Fibroblast of lung (primary cell): ENCODE data around the gene PROSER1. TPM values are rescaled to one million over a fixed set of nuclear protein-coding genes. Genes with fewer than 3 reads are reported as not detected.

Source experiments
- DNase-seq, 2 donors: peaks; one replicate each; pipeline versions ENCODE4 v3.0.0 to v3.0.0-alpha.2; 2010; ENCODE audit warnings: low read depth in 2 of 2
- H2AFZ ChIP-seq: 2 replicates; pipeline ENCODE4 v1.5.1; 2012; ENCODE audit warnings: low read length, control low read depth, inconsistent platforms
- H3K27ac ChIP-seq: 2 replicates; pipeline ENCODE4 v1.5.1; 2011; ENCODE audit warnings: low read length, control low read depth; ENCODE audit not compliant: insufficient read depth
- H3K27me3 ChIP-seq: 2 replicates; pipeline ENCODE4 v1.5.1; 2011; ENCODE audit warnings: mild to moderate bottlenecking, low read length; ENCODE audit not compliant: control insufficient read depth, insufficient read depth
- H3K36me3 ChIP-seq: 2 replicates; pipeline ENCODE4 v1.5.1; 2011; ENCODE audit warnings: low read length; ENCODE audit not compliant: control insufficient read depth, insufficient read depth
- H3K4me1 ChIP-seq: 2 replicates; pipeline ENCODE4 v1.5.1; 2011; ENCODE audit warnings: low read length; ENCODE audit not compliant: control insufficient read depth, insufficient read depth; ENCODE audit errors: extremely low read depth
- H3K4me2 ChIP-seq: 2 replicates; pipeline ENCODE4 v1.5.1; 2011; ENCODE audit warnings: low read length, control low read depth; ENCODE audit not compliant: insufficient read depth; ENCODE audit errors: extremely low read depth
- H3K4me3 ChIP-seq, 4 experiments: fragments of 200-600 bp in 1 of 4; sonication (generic) in 1 of 4; replicated peaks in 1 of 4; 2 replicates each; pipeline ENCODE4 v1.5.1; 2011 to 2016; ENCODE audit warnings: low read length in 4 of 4, low read depth in 3 of 4, mild to moderate bottlenecking in 3 of 4, control low read depth in 2 of 4, inconsistent platforms in 1 of 4, mixed read lengths in 1 of 4; ENCODE audit not compliant: insufficient read depth in 1 of 4; ENCODE audit errors: control extremely low read depth in 1 of 4
- H3K79me2 ChIP-seq: 2 replicates; pipeline ENCODE4 v1.5.1; 2012; ENCODE audit warnings: mild to moderate bottlenecking, low read length, inconsistent platforms; ENCODE audit not compliant: control insufficient read depth, insufficient read depth
- H3K9ac ChIP-seq: 2 replicates; pipeline ENCODE4 v1.5.1; 2011; ENCODE audit warnings: mild to moderate bottlenecking, low read length, control low read depth; ENCODE audit not compliant: insufficient read depth
- H3K9me3 ChIP-seq: 2 replicates; pipeline ENCODE4 v1.5.1; 2012; ENCODE audit warnings: low read depth, low read length; ENCODE audit not compliant: control insufficient read depth, insufficient read depth
- H4K20me1 ChIP-seq: 2 replicates; pipeline ENCODE4 v1.5.1; 2011; ENCODE audit warnings: low read length; ENCODE audit not compliant: control insufficient read depth, insufficient read depth; ENCODE audit errors: extremely low read depth
- EZH2 ChIP-seq: IDR thresholded peaks from 2 replicates; pipeline ENCODE4 v1.5.1; 2012; ENCODE audit warnings: low read length, control low read depth, mild to moderate bottlenecking; ENCODE audit errors: missing control alignments
- polyA plus RNA-seq, 2 donors: library from polyadenylated mRNA; depleted of rRNA in 1 of 2; stranded (reverse) in 1 of 2; unstranded in 1 of 2; fragments of >200 nt; gene quantifications; 2 replicates each; pipeline ENCODE4 v1.2.1, GENCODE V29; 2011 to 2012; ENCODE audit warnings: missing spikeins in 1 of 2
- total RNA-seq: library from RNA; depleted of rRNA; stranded (reverse); fragments of >200 nt; gene quantifications from 2 replicates; pipeline ENCODE4 v1.2.1, GENCODE V29; 2014
- TF ChIP-seq, protein P1 (sequence below), 2 donors: IDR thresholded peaks in 1 of 2; conservative IDR thresholded peaks in 1 of 2; 1 replicate in 1 of 2; 2 replicates in 1 of 2; pipeline ENCODE4 v1.5.1; 2011 to 2012; ENCODE audit warnings: low read length in 2 of 2, control low read depth in 1 of 2, inconsistent platforms in 1 of 2, low read depth in 1 of 2, mild to moderate bottlenecking in 1 of 2

Gene PROSER1
- total and polyA plus RNA-seq, 2 donors (not counting 1 experiment from before 2014, with no cell fraction given): 9.5 to 13.9 TPM

- no peak overlapping the region for H2AFZ ChIP-seq
- H4K20me1 ChIP-seq: no peaks in the 10 kb centered on the region
- H3K9ac ChIP-seq: no peak overlapping the region
- H3K4me3 ChIP-seq: no peak overlapping the region
- peak; percentile 25 to 65 for DNase-seq
- H3K4me2 ChIP-seq: no peak overlapping the region
- no peaks in the 10 kb centered on the region for H3K4me1 ChIP-seq
- H3K27ac ChIP-seq: no peak overlapping the region
- H3K79me2 ChIP-seq: no peaks in the 10 kb centered on the region
- no peaks in the 10 kb centered on the region for H3K27me3 ChIP-seq
- no peaks in the 10 kb centered on the region for H3K9me3 ChIP-seq
- H3K36me3 ChIP-seq: no peaks in the 10 kb centered on the region
- TF ChIP-seq, protein P1, sequence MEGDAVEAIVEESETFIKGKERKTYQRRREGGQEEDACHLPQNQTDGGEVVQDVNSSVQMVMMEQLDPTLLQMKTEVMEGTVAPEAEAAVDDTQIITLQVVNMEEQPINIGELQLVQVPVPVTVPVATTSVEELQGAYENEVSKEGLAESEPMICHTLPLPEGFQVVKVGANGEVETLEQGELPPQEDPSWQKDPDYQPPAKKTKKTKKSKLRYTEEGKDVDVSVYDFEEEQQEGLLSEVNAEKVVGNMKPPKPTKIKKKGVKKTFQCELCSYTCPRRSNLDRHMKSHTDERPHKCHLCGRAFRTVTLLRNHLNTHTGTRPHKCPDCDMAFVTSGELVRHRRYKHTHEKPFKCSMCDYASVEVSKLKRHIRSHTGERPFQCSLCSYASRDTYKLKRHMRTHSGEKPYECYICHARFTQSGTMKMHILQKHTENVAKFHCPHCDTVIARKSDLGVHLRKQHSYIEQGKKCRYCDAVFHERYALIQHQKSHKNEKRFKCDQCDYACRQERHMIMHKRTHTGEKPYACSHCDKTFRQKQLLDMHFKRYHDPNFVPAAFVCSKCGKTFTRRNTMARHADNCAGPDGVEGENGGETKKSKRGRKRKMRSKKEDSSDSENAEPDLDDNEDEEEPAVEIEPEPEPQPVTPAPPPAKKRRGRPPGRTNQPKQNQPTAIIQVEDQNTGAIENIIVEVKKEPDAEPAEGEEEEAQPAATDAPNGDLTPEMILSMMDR (conservative IDR thresholded peaks at IDR 0.05 in 1 of 2, IDR thresholded peaks at IDR 0.05 in 1 of 2; ENCODE audit: low read depth in 1 of 2, low read length in 2 of 2): peak in 1 of 2 donors; percentile 42
- TF ChIP-seq EZH2: no peak
Measured at GRCh38 chr13:39051157-39051556, 13.3 kb upstream of the PROSER1 start.

DNA sequence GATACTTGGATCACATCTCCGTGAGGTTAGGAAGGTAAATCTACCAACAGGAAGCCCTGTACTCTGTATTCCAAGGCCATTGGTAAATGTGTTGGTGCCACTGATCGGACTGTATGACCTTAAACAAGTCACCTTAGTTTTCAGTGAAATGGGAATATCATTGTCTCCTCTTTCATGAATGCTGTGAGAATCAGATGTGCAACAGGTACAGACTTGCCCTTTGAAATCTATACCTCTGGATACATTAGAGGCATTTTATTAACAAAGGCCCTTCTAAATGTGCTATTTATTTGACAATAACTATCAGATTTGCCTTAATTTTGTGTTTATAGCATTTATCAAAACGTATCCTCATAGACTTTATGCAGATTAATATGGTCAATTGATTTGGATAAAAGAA lies 11.4 kb upstream of the PROSER1 start:
- H3K9me3 ChIP-seq: no peaks in the 10 kb centered on the region

DNA sequence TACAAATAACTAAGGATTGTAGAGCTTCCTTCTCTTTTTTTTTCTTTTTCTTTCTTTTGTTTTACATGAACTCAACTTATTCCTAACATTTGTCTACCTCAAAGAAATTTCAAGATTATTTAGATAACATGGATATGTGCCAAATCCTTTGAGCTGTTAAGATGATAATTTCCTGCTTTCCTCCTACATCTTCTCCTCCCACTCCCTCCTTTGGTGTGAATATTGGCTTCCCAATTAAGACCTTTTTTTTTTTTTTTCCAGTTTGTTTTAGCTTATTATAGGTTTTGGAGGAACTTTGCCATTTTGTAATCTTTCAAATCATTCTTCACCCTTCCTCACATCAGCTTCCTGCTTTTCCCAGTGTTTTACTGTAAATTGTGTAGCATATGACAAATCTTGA lies 10.9 kb upstream of the PROSER1 start:
- Histone ChIP-seq H3K4me1 (no peaks in the 10 kb centered on the region), H3K27ac (no peak overlapping the region), H3K9ac (no peak overlapping the region), H4K20me1 (no peaks in the 10 kb centered on the region), H2AFZ (no peak overlapping the region), H3K36me3 (no peaks in the 10 kb centered on the region), H3K4me2 (no peak overlapping the region), H3K79me2 (no peaks in the 10 kb centered on the region), H3K9me3 (no peaks in the 10 kb centered on the region), H3K4me3 (no peak overlapping the region), H3K27me3 (no peaks in the 10 kb centered on the region)
- TF ChIP-seq, protein P1 (conservative IDR thresholded peaks at IDR 0.05 in 1 of 2, IDR thresholded peaks at IDR 0.05 in 1 of 2; ENCODE audit: low read depth in 1 of 2, low read length in 2 of 2): no peak
- TF ChIP-seq EZH2: no peak
- no peak for DNase-seq

More for the DNA sequence above, 11.4 kb upstream of the PROSER1 start:
- Histone ChIP-seq H3K36me3 (no peaks in the 10 kb centered on the region), H3K4me1 (no peaks in the 10 kb centered on the region), H3K4me2 (no peak overlapping the region), H3K27me3 (no peaks in the 10 kb centered on the region), H2AFZ (no peak overlapping the region), H3K9ac (no peak overlapping the region), H3K4me3 (no peak overlapping the region), H4K20me1 (no peaks in the 10 kb centered on the region), H3K27ac (no peak overlapping the region), H3K79me2 (no peaks in the 10 kb centered on the region)
- no peak for DNase-seq
- TF ChIP-seq, protein P1 (conservative IDR thresholded peaks at IDR 0.05 in 1 of 2, IDR thresholded peaks at IDR 0.05 in 1 of 2; ENCODE audit: low read depth in 1 of 2, low read length in 2 of 2): no peak
- TF ChIP-seq EZH2: no peak
